NT2/D1 (cell line): ENCODE results near the gene SNRNP70.

Experiments used
- DNase-seq: peaks from one replicate; pipeline ENCODE4 v3.0.0-alpha.2; 2011; ENCODE audit warnings: low read depth, low spot score
- H3K27me3 ChIP-seq: 2 replicates; pipeline ENCODE4 v1.6.0; 2011; ENCODE audit warnings: mild to moderate bottlenecking; ENCODE audit not compliant: insufficient read length, insufficient read depth
- H3K36me3 ChIP-seq: 2 replicates; pipeline ENCODE4 v1.6.1; 2011; ENCODE audit warnings: mild to moderate bottlenecking, low read length, mixed read lengths; ENCODE audit not compliant: insufficient read depth, insufficient read length
- H3K4me1 ChIP-seq: 2 replicates; pipeline ENCODE4 v1.5.1; 2011; ENCODE audit not compliant: insufficient read depth, insufficient read length
- H3K4me3 ChIP-seq: 2 replicates; pipeline ENCODE4 v1.5.1; 2011; ENCODE audit warnings: low read depth; ENCODE audit not compliant: insufficient read length
- H3K9ac ChIP-seq: 2 replicates; pipeline ENCODE4 v1.6.0; 2011; ENCODE audit warnings: low read depth; ENCODE audit not compliant: insufficient read length
- H3K9me3 ChIP-seq: 2 replicates; pipeline ENCODE4 v1.5.1; 2011; ENCODE audit warnings: mild to moderate bottlenecking, low read length; ENCODE audit not compliant: insufficient read depth
- YY1 ChIP-seq: IDR thresholded peaks from 2 replicates; pipeline ENCODE4 v1.6.1; 2011; ENCODE audit not compliant: insufficient read length, insufficient read depth

The SNRNP70 gene

DNA sequence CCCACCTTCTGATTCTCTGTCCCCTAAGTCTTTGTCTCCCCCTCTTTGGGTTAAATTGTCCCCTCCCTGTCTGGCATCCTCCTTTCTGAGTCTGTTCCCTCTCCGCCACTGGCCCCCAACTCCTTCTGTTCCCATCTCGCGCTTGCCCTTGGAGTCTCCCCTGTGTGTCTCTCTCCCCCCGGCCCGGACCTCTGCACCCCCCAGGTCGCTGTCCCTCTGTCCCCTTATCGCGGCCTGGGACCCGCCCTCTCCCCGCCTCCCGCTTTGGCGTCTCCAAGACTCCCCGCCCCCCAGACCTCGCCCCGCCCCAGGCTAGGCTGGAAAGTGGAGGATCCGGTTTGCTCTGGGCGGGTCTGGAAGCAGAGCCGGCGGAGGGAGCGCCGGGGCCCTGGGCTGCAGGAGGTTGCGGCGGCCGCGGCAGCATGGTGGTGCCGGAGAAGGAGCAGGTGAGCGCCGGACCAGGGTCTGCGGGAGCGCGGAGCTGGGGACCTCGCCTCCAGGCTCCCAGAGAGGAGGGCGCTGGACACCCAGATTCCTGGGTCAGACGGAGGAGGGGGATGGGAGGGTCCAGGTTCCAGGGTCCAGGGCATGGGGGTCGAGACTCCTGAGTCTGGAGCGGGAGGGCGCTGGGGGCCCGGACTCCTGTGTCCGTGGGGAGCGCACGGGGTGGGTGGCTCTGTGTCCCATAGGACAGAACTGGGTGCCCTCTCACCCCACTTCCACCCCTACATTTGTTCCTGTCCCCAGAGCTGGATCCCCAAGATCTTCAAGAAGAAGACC lies 72.4 kb downstream of the SNRNP70 start, which contains the start of gene TRPM4:
TRPM4 (plus strand) TSS at position 348 of the 780 bp plus-strand sequence; CDS start at position 423, 75 bp downstream.
- peak; percentile 57 for DNase-seq
- Histone ChIP-seq H3K4me1 (peaks cover 6% of the 10 kb centered on the region), H3K27me3 (peaks cover 22% of the 10 kb centered on the region), H3K9ac (peak within 1 kb of the TSS; percentile 82), H3K36me3 (no peaks in the 10 kb centered on the region), H3K9me3 (no peaks in the 10 kb centered on the region), H3K4me3 (peak within 1 kb of the TSS; percentile 68)
- no peak for TF ChIP-seq YY1
